ENCODE measurements around the gene CCNT1. TPM values are rescaled to one million over a fixed set of nuclear protein-coding genes. Genes with fewer than 3 reads are reported as not detected.
A peak's percentile ranks its signal among the peaks of the same experiment; 100 is the strongest.
"Not testable (repeated sequence)": the region's sequence is repeated elsewhere in the genome, so short reads cannot be mapped to it uniquely, and the experiment has no call there.

CCNT1 gene
- total and polyA plus RNA-seq, 4 donors = 15.2 to 34.6 (median 23.3) TPM

DNA sequence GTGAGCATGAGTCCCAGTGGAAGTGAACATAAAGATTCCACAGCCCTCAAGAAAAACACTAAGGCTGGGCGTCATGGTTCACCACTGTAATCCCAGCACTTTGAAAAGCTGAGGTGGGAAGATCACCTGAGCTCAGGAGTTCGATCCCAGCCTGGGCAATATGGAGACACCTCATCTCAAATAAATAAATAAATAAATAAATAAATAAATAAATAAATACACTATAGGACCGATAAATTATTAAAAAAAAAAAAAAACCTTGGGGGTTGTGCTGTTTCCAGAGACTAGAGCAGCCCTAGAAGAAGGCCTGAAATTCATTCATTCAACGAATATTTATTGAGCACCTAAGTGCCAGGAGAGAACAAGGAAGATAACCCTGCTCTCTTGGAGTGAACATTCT is 33.0 kb downstream of the CCNT1 start:
- DNase-seq (ENCODE audit: low read depth in 4 of 6, low spot score in 6 of 6) = no peak
- H3K27ac ChIP-seq (ENCODE audit: low read depth, low read length) = no peak overlapping the region
- H3K9me3 ChIP-seq (ENCODE audit: control insufficient read depth, insufficient read depth, low read length) = no peaks in the 10 kb centered on the region
- peaks cover 20% of the 10 kb centered on the region for H3K4me1 ChIP-seq (ENCODE audit: control insufficient read depth, insufficient read depth, low read length)
- WGBS (ENCODE audit: insufficient coverage) = no CpG with 5 or more reads among the region's 4 CpGs
- H3K36me3 ChIP-seq (ENCODE audit: control insufficient read depth, insufficient read depth, low read length) = peaks cover 8% of the 10 kb centered on the region
- H3K4me3 ChIP-seq (ENCODE audit: low read depth, low read length) = no peak overlapping the region
- no peaks in the 10 kb centered on the region for H3K27me3 ChIP-seq (ENCODE audit: control insufficient read depth, insufficient read depth, low read length)

- no peak for DNase-seq (ENCODE audit: low read depth in 4 of 6, low spot score in 6 of 6)
- H3K4me1 ChIP-seq (ENCODE audit: control insufficient read depth, insufficient read depth, low read length) = peaks cover 20% of the 10 kb centered on the region
- no CpG with 5 or more reads among the region's 2 CpGs for WGBS (ENCODE audit: insufficient coverage)
- peak overlapping the region; percentile 99 for H3K4me3 ChIP-seq (ENCODE audit: low read depth, low read length)
- no peak overlapping the region for H3K27ac ChIP-seq (ENCODE audit: low read depth, low read length)
- peaks cover 8% of the 10 kb centered on the region for H3K36me3 ChIP-seq (ENCODE audit: control insufficient read depth, insufficient read depth, low read length)
- H3K27me3 ChIP-seq (ENCODE audit: control insufficient read depth, insufficient read depth, low read length) = no peaks in the 10 kb centered on the region
- no peaks in the 10 kb centered on the region for H3K9me3 ChIP-seq (ENCODE audit: control insufficient read depth, insufficient read depth, low read length)
Observed at GRCh38 chr12:48682927-48683326, 33.6 kb downstream of the CCNT1 start.

DNA sequence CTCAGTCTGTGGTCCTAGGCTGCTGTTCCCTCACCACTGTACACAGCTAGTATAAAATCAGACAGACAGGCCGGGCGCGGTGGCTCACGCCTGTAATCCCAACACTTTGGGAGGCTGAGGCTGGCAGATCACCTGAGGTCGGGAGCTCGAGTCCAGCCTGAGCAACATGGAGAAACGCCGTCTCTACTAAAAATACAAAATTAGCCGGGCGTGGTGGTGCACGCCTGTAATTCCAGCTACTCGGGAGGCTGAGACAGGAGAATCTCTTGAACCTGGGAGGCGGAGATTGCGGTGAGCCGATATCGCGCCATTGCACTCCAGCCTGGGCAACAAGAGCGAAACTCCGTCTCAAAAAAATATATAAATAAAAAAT is 34.0 kb downstream of the CCNT1 start:
- not testable (repeated sequence) for H3K27me3 ChIP-seq (ENCODE audit: control insufficient read depth, insufficient read depth, low read length); H3K36me3 ChIP-seq (ENCODE audit: control insufficient read depth, insufficient read depth, low read length); DNase-seq (ENCODE audit: low read depth in 4 of 6, low spot score in 6 of 6); H3K9me3 ChIP-seq (ENCODE audit: control insufficient read depth, insufficient read depth, low read length)
- 5% methylated on average over 13 of the region's 19 CpGs for WGBS (ENCODE audit: insufficient coverage)
- H3K4me3 ChIP-seq (ENCODE audit: low read depth, low read length) = peak overlapping the region; percentile 99
- peaks cover 20% of the 10 kb centered on the region for H3K4me1 ChIP-seq (ENCODE audit: control insufficient read depth, insufficient read depth, low read length)
- peak overlapping the region; percentile 98 for H3K27ac ChIP-seq (ENCODE audit: low read depth, low read length)

GRCh38 chr12:48681710-48682532 is 34.6 kb downstream of the CCNT1 start, which contains the start of gene KANSL2:
KANSL2 (minus strand) TSS chr12:48682238; CDS start chr12:48681632, 606 bp downstream.
- peak; percentile 96 to 100 (median 96) for DNase-seq (ENCODE audit: low read depth in 4 of 6, low spot score in 6 of 6)
- Histone ChIP-seq H3K9me3 (ENCODE audit: control insufficient read depth, insufficient read depth, low read length) (no peaks in the 10 kb centered on the region), H3K27ac (ENCODE audit: low read depth, low read length) (peak within 1 kb of the TSS; percentile 98), H3K4me3 (ENCODE audit: low read depth, low read length) (peak within 1 kb of the TSS; percentile 99), H3K4me1 (ENCODE audit: control insufficient read depth, insufficient read depth, low read length) (peaks cover 20% of the 10 kb centered on the region), H3K27me3 (ENCODE audit: control insufficient read depth, insufficient read depth, low read length) (no peaks in the 10 kb centered on the region), H3K36me3 (ENCODE audit: control insufficient read depth, insufficient read depth, low read length) (peaks cover 9% of the 10 kb centered on the region)
- 0% methylated on average over 64 of the region's 64 CpGs for WGBS (ENCODE audit: insufficient coverage)

- no peak for DNase-seq (ENCODE audit: low read depth in 4 of 6, low spot score in 6 of 6)
- H3K4me1 ChIP-seq (ENCODE audit: control insufficient read depth, insufficient read depth, low read length) = peaks cover 20% of the 10 kb centered on the region
- WGBS (ENCODE audit: insufficient coverage) = 2% methylated on average over 11 of the region's 11 CpGs
Observed at GRCh38 chr12:48681399-48681709, 35.2 kb downstream of the CCNT1 start.

GRCh38 chr12:48680861-48681260 is 35.6 kb downstream of the CCNT1 start:
- WGBS (ENCODE audit: insufficient coverage) = 84% methylated on average over 8 of the region's 13 CpGs
- H3K9me3 ChIP-seq (ENCODE audit: control insufficient read depth, insufficient read depth, low read length) = no peaks in the 10 kb centered on the region
- peak overlapping the region; percentile 99 for H3K4me3 ChIP-seq (ENCODE audit: low read depth, low read length)
- peaks cover 15% of the 10 kb centered on the region for H3K36me3 ChIP-seq (ENCODE audit: control insufficient read depth, insufficient read depth, low read length)
- DNase-seq (ENCODE audit: low read depth in 4 of 6, low spot score in 6 of 6) = no peak
- H3K27ac ChIP-seq (ENCODE audit: low read depth, low read length) = no peak overlapping the region
- H3K4me1 ChIP-seq (ENCODE audit: control insufficient read depth, insufficient read depth, low read length) = peaks cover 20% of the 10 kb centered on the region
- H3K27me3 ChIP-seq (ENCODE audit: control insufficient read depth, insufficient read depth, low read length) = no peaks in the 10 kb centered on the region

More at GRCh38 chr12:48681399-48681709, 35.2 kb downstream of the CCNT1 start:
- H3K4me3 ChIP-seq (ENCODE audit: low read depth, low read length) = peak overlapping the region; percentile 99
- H3K27me3 ChIP-seq (ENCODE audit: control insufficient read depth, insufficient read depth, low read length) = no peaks in the 10 kb centered on the region
- peak overlapping the region; percentile 98 for H3K27ac ChIP-seq (ENCODE audit: low read depth, low read length)
- no peaks in the 10 kb centered on the region for H3K9me3 ChIP-seq (ENCODE audit: control insufficient read depth, insufficient read depth, low read length)
- H3K36me3 ChIP-seq (ENCODE audit: control insufficient read depth, insufficient read depth, low read length) = peaks cover 10% of the 10 kb centered on the region

DNA sequence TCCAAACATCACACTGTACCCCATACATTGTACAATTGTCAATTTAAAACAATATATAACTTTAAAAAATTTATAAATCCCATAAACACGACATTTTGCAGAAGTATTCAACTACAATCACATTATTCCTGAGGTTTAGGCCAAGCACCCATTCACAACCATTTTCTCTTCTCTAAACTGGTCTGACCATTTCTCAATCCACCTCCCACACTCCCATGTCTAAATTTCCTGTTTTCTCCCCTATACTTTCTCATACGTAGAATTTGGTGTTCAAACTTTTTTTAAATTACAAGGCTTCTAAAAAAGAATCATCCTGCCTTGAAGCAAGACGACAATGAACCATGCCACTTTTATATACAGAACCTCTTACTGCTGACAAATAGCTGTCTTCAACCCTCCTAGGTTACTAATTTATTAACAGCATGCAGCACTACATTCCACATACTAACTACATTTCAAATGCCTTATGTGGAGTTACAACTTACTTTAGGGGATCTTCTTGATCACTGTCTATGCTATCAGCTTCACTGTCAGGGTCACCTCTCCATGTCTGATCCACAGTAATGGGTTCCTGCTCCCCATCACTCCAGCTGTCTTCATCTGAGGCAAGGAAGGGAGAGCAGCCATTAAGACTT is 37.8 kb downstream of the CCNT1 start:
- Histone ChIP-seq H3K27ac (ENCODE audit: low read depth, low read length) (no peak overlapping the region), H3K9me3 (ENCODE audit: control insufficient read depth, insufficient read depth, low read length) (no peaks in the 10 kb centered on the region), H3K4me1 (ENCODE audit: control insufficient read depth, insufficient read depth, low read length) (peaks cover 20% of the 10 kb centered on the region), H3K27me3 (ENCODE audit: control insufficient read depth, insufficient read depth, low read length) (no peaks in the 10 kb centered on the region), H3K36me3 (ENCODE audit: control insufficient read depth, insufficient read depth, low read length) (peaks cover 26% of the 10 kb centered on the region), H3K4me3 (ENCODE audit: low read depth, low read length) (no peak overlapping the region)
- no peak for DNase-seq (ENCODE audit: low read depth in 4 of 6, low spot score in 6 of 6)
- WGBS (ENCODE audit: insufficient coverage) = 72% methylated on average over 3 of the region's 3 CpGs

DNA sequence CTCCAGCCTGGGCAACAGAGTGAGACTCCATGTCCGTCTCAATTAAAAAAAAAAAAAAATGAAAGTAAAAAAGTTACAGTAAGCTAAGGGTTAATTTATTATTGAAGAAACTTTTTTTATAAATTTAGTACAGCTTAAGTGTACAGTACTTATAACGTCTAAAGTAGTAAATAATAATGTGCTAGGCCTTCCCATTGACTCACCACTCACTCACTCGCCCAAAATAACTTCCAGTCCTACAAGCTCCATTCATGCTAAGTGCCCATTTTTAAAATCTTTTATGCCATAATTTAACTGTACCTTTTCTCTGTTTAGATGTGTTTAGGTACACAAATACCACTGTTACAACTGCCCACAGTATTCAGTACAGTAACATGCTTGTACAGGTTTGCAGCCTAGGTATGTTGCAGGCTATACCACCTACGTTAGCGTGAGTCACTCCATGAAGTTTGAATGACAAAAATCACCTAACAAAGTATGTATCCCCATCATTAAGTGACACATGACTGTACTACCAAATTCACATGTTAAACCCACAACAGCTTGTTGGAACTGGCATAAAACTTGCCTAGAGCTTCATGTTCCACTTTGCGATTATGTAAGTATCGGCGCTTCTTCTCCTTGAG is 45.2 kb downstream of the CCNT1 start:
- WGBS (ENCODE audit: insufficient coverage) = 97% methylated on average over 3 of the region's 8 CpGs

DNA sequence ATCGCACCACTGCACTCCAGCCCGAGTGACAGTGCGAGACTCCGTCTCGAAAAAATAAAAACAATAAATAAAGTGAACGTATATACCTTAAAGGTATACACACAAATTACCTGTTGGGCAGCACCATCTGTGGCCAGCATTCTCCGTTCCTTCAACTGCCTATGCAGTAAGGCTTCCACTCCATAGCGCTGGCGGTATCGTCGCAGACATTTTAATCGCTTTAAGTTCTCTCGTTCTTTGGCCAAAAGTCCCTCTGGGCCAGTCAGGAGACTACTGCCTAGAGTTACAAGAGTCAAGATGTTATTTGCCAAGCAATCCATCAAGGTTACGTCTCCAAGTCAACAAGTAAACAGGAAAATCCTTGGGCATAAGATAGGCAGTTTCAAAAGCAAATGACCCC is 47.5 kb downstream of the CCNT1 start:
- no peak for DNase-seq (ENCODE audit: low read depth in 4 of 6, low spot score in 6 of 6)
- Histone ChIP-seq H3K4me3 (ENCODE audit: low read depth, low read length) (no peak overlapping the region), H3K9me3 (ENCODE audit: control insufficient read depth, insufficient read depth, low read length) (no peaks in the 10 kb centered on the region), H3K36me3 (ENCODE audit: control insufficient read depth, insufficient read depth, low read length) (peaks cover 66% of the 10 kb centered on the region), H3K4me1 (ENCODE audit: control insufficient read depth, insufficient read depth, low read length) (no peaks in the 10 kb centered on the region), H3K27me3 (ENCODE audit: control insufficient read depth, insufficient read depth, low read length) (no peaks in the 10 kb centered on the region), H3K27ac (ENCODE audit: low read depth, low read length) (no peak overlapping the region)
- 95% methylated on average over 10 of the region's 14 CpGs for WGBS (ENCODE audit: insufficient coverage)

More for the DNA sequence above, 45.2 kb downstream of the CCNT1 start:
- DNase-seq (ENCODE audit: low read depth in 4 of 6, low spot score in 6 of 6) = no peak
- no peak overlapping the region for H3K4me3 ChIP-seq (ENCODE audit: low read depth, low read length)
- H3K9me3 ChIP-seq (ENCODE audit: control insufficient read depth, insufficient read depth, low read length) = no peaks in the 10 kb centered on the region
- H3K27me3 ChIP-seq (ENCODE audit: control insufficient read depth, insufficient read depth, low read length) = no peaks in the 10 kb centered on the region
- H3K36me3 ChIP-seq (ENCODE audit: control insufficient read depth, insufficient read depth, low read length) = peaks cover 60% of the 10 kb centered on the region
- no peaks in the 10 kb centered on the region for H3K4me1 ChIP-seq (ENCODE audit: control insufficient read depth, insufficient read depth, low read length)
- no peak overlapping the region for H3K27ac ChIP-seq (ENCODE audit: low read depth, low read length)

Data from spinal cord (tissue), 10 donors.